ENCODE data around the gene RECQL5. TPM values are rescaled to one million over a fixed set of nuclear protein-coding genes. Genes with fewer than 3 reads are reported as not detected.

The RECQL5 gene
- total and polyA plus RNA-seq, 10 donors = 25.7 to 51.0 (median 38.6) TPM

- no peak for DNase-seq
- H3K27me3 ChIP-seq (replicated peaks in 1 of 7) = no peaks in the 10 kb centered on the region
- 88 to 91% (median 90%) methylated on average over 20 to 36 of the region's 36 CpGs for WGBS, 5 donors
- H3K9me3 ChIP-seq = no peaks in the 10 kb centered on the region
- no peak overlapping the region for H3K27ac ChIP-seq
- TF ChIP-seq POLR2AphosphoS5 (IDR thresholded peaks at IDR 0.05) (no peak), CTCF (IDR thresholded peaks at IDR 0.05 in 8 of 11, conservative IDR thresholded peaks at IDR 0.05 in 3 of 11) (peak in 3 of 11 experiments; percentile 7 to 42 (median 14)), POLR2A (IDR thresholded peaks at IDR 0.05) (no peak)
- H3K36me3 ChIP-seq = peaks cover 0 to 100% (median 84%) of the 10 kb centered on the region in 6 donors
- intact Hi-C loops (cut with DNase I; ENCODE audit: low total_unique reads) = no loop called here
- H3K4me3 ChIP-seq = no peak overlapping the region
- H3K4me1 ChIP-seq = no peaks in the 10 kb centered on the region
These were observed 47.2 kb downstream of the RECQL5 start for GRCh38 chr17:75619506-75620431.

- no peak for DNase-seq
- no peaks in the 10 kb centered on the region for H3K4me1 ChIP-seq
- intact Hi-C loops (cut with DNase I; ENCODE audit: low total_unique reads) = no loop called here
- H3K27ac ChIP-seq = no peak overlapping the region
- no peaks in the 10 kb centered on the region for H3K27me3 ChIP-seq (replicated peaks in 1 of 7)
- no peak overlapping the region for H3K4me3 ChIP-seq
- H3K36me3 ChIP-seq = peaks cover 0 to 100% (median 90%) of the 10 kb centered on the region in 6 donors
- no peak for TF ChIP-seq CTCF (IDR thresholded peaks at IDR 0.05 in 8 of 11, conservative IDR thresholded peaks at IDR 0.05 in 3 of 11)
- TF ChIP-seq POLR2A (IDR thresholded peaks at IDR 0.05) = no peak
- peak in 2 of 3 donors; percentile 20 to 21 for TF ChIP-seq POLR2AphosphoS5 (IDR thresholded peaks at IDR 0.05)
- WGBS, 5 donors = 79 to 94% (median 92%) methylated on average over 10 to 11 of the region's 11 CpGs
- H3K9me3 ChIP-seq = no peaks in the 10 kb centered on the region
These were observed 49.3 kb downstream of the RECQL5 start for GRCh38 chr17:75617675-75618074.

GRCh38 chr17:75617218-75617617 lies 49.7 kb downstream of the RECQL5 start:
- DNase-seq = no peak
- WGBS, 5 donors = 87 to 97% (median 94%) methylated on average over 12 to 16 of the region's 16 CpGs
- Histone ChIP-seq H3K9me3 (no peaks in the 10 kb centered on the region), H3K4me3 (no peak overlapping the region), H3K36me3 (peaks cover 0 to 100% (median 92%) of the 10 kb centered on the region in 6 donors), H3K4me1 (no peaks in the 10 kb centered on the region), H3K27me3 (replicated peaks in 1 of 7) (no peaks in the 10 kb centered on the region), H3K27ac (no peak overlapping the region)
- TF ChIP-seq CTCF (IDR thresholded peaks at IDR 0.05 in 8 of 11, conservative IDR thresholded peaks at IDR 0.05 in 3 of 11) (no peak), POLR2AphosphoS5 (IDR thresholded peaks at IDR 0.05) (no peak), POLR2A (IDR thresholded peaks at IDR 0.05) (no peak)
- intact Hi-C loops (cut with DNase I; ENCODE audit: low total_unique reads) = no loop called here

- no peak overlapping the region for H3K27ac ChIP-seq
- H3K36me3 ChIP-seq = peaks cover 0 to 100% (median 96%) of the 10 kb centered on the region in 6 donors
- no peaks in the 10 kb centered on the region for H3K27me3 ChIP-seq (replicated peaks in 1 of 7)
- WGBS, 5 donors = 83 to 90% (median 87%) methylated on average over 17 to 24 of the region's 24 CpGs
- TF ChIP-seq POLR2A (IDR thresholded peaks at IDR 0.05) (no peak), POLR2AphosphoS5 (IDR thresholded peaks at IDR 0.05) (peak in 1 of 3 donors; percentile 41)
- no peaks in the 10 kb centered on the region for H3K9me3 ChIP-seq
- no peak for DNase-seq
- intact Hi-C loops (cut with DNase I; ENCODE audit: low total_unique reads) = no loop called here
- no peaks in the 10 kb centered on the region for H3K4me1 ChIP-seq
- no peak overlapping the region for H3K4me3 ChIP-seq
These were observed 50.3 kb downstream of the RECQL5 start for GRCh38 chr17:75616521-75617122.
